ENCODE measurements around the gene FGR. TPM values are rescaled to one million over a fixed set of nuclear protein-coding genes. Genes with fewer than 3 reads are reported as not detected.
"Not testable (repeated sequence)": the region's sequence is repeated elsewhere in the genome, so short reads cannot be mapped to it uniquely, and the experiment has no call there.

The FGR gene
- total RNA-seq, 1 donor from 2014 or later, result 0.25 TPM

DNA sequence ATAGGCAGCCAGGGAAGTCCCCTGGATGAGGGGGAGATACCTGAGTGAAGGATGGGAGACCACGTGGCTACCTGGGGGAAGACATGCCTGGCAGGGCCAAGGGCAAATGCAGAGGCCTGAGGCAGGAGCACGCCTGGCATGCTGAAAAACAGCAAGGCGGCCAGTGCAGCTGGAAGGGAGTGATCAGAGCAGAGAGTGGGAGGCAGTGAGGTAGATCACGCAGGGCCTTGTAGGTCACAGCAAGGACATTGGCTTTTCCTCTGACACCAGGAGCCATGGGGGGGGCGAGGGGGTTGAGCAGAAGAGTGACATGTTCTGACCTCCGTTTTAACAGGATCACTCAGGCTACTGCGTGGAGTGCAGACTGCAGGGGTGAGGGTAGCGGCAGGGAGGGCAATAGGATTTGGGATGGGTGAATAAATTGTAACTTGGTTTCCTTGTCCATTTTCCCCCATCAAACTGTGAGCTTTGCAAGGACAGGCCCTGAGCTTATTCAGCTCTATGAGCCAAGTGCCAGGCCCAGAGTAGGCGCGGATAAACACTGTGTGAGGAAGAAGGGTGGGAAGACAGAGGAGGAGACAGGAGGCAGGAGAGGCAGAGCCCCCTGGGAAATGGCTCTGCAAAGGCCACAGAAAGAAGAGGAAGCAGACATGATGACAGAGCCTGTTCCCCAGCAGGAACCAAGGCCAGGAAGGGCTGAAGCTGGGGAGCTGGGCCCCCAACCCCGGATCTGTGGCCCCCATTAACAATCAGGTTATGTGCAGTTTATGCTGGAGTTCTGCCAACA, 20.4 kb upstream of the FGR start:
- Mint-ChIP-seq H3K4me3 (ENCODE audit: low read depth) (no peak overlapping the region), H3K4me1 (ENCODE audit: low read depth) (peaks cover 41% of the 10 kb centered on the region), H3K27ac (peak overlapping the region; percentile 39), H3K9me3 (no peaks in the 10 kb centered on the region), H3K36me3 (ENCODE audit: low read depth) (no peaks in the 10 kb centered on the region), H3K27me3 (ENCODE audit: low read depth) (no peaks in the 10 kb centered on the region)
- DNase-seq (ENCODE audit: low spot score), result no peak
- intact Hi-C loops (cut with micrococcal nuclease), result no loop called here

DNA sequence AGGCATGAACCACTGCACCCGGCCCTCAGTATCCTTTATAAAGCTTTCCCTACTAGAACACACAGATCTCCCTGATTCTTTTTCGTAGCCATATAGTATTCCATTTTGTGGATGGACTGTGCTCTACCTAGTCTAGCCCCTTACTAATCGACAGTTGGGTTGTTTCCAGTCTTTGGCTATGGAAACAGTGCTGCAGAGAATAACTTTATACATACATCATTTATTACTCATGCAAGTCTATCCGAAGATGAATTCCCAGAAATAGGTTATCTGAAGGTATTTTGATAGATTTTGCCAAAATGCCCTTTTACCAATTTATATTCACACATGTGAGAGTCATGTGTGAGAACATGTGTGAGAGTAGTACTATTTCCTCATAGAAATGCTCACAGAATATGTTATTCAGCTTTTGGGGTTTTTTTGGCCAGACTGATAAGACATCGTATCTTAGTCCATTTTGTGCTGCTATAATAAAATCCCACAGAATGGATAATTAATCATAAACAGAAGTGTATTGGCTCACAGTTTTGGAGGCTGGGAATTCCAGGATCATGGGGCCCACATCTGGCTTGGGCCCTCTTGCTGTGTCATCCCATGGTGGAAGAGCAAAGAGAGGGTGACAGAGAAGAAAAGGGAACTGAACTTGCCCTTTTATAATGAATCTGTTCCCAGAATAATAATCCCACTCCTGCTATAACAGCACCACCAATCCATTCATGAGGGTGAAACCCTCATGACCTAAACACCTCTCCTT, 17.3 kb upstream of the FGR start:
- Mint-ChIP-seq H3K27me3 (ENCODE audit: low read depth) (no peaks in the 10 kb centered on the region), H3K9me3 (no peaks in the 10 kb centered on the region), H3K4me1 (ENCODE audit: low read depth) (peaks cover 34% of the 10 kb centered on the region), H3K27ac (peak overlapping the region; percentile 20), H3K36me3 (ENCODE audit: low read depth) (no peaks in the 10 kb centered on the region), H3K4me3 (ENCODE audit: low read depth) (no peak overlapping the region)
- intact Hi-C loops (cut with micrococcal nuclease), result no loop called here
- DNase-seq (ENCODE audit: low spot score), result no peak

DNA sequence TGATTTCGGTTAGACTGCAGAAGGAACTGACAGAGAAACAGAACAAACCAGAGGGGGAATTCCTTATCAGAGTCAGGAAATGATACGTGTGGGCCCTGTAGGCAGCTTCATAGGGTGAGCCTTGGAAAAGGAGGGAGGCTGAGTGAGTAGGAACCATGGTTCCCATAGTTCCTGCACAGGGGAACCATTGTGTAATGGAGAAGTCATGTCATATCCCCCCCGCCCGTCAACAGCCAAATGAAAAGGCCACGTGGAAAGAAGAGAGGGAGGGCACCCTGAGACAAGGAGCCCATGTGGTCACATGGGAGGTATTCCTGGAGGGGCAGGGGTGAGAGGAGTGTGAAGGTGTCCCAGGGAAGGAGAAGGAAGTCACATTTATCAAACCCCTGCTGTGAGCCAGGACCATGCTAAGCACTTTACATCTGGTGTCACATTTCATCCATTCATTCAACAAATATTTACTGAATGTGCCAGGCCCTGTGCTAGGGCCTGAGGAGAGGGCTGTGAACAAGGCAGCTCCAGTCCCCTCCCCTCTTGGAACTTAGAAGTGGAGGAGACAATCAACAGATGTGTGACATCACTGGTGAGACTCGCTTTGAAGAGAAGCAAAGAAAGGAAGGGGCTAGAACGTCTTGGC, 15.7 kb upstream of the FGR start:
- peaks cover 25% of the 10 kb centered on the region for H3K4me1 Mint-ChIP-seq (ENCODE audit: low read depth)
- no peak overlapping the region for H3K4me3 Mint-ChIP-seq (ENCODE audit: low read depth)
- H3K27ac Mint-ChIP-seq, result peak overlapping the region; percentile 89
- DNase-seq (ENCODE audit: low spot score), result no peak
- no peaks in the 10 kb centered on the region for H3K9me3 Mint-ChIP-seq
- no peaks in the 10 kb centered on the region for H3K27me3 Mint-ChIP-seq (ENCODE audit: low read depth)
- intact Hi-C loops (cut with micrococcal nuclease), result no loop called here
- no peaks in the 10 kb centered on the region for H3K36me3 Mint-ChIP-seq (ENCODE audit: low read depth)

DNA sequence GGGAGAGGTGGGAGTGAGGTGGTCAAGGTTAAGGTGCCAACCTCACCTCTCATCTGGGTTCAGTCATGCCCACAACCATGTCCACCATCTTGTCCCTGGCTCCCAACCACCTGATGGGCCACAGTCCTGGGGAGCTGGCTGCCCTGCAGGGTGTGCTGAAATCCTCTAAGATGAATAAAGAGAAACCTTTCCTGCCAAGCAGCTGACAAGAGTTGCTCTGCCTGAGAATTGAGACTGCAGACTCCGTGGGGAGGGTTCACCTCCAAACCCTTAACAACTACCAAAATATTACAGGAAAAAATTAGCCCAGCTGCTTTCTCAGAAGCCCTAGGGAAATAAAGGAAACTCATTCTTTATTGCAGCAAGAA, 15.2 kb upstream of the FGR start:
- no peaks in the 10 kb centered on the region for H3K36me3 Mint-ChIP-seq (ENCODE audit: low read depth)
- peak overlapping the region; percentile 89 for H3K27ac Mint-ChIP-seq
- H3K4me3 Mint-ChIP-seq (ENCODE audit: low read depth), result no peak overlapping the region

DNA sequence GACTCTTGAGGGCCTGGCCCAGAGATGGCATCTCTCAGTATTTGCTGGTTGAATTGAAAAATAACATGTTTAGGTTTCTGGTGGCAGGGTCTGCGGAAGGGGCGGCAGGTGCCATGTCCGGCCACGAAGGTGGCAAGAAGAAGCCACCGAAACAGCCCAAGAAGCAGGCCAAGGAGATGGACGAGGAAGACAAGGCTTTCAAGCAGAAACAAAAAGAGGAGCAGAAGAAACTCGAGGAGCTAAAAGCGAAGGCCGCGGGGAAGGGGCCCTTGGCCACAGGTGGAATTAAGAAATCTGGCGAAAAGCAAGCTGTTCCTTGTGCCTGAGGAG, 14.3 kb upstream of the FGR start:
- Mint-ChIP-seq H3K27ac (peak overlapping the region; percentile 43), H3K27me3 (ENCODE audit: low read depth) (no peaks in the 10 kb centered on the region), H3K9me3 (no peaks in the 10 kb centered on the region), H3K4me1 (ENCODE audit: low read depth) (peaks cover 22% of the 10 kb centered on the region), H3K4me3 (ENCODE audit: low read depth) (no peak overlapping the region), H3K36me3 (ENCODE audit: low read depth) (no peaks in the 10 kb centered on the region)
- DNase-seq (ENCODE audit: low spot score), result no peak
- intact Hi-C loops (cut with micrococcal nuclease), result no loop called here

More for the DNA sequence above, 15.2 kb upstream of the FGR start:
- Mint-ChIP-seq H3K9me3 (no peaks in the 10 kb centered on the region), H3K27me3 (ENCODE audit: low read depth) (no peaks in the 10 kb centered on the region), H3K4me1 (ENCODE audit: low read depth) (peaks cover 22% of the 10 kb centered on the region)
- intact Hi-C loops (cut with micrococcal nuclease), result no loop called here
- DNase-seq (ENCODE audit: low spot score), result no peak

DNA sequence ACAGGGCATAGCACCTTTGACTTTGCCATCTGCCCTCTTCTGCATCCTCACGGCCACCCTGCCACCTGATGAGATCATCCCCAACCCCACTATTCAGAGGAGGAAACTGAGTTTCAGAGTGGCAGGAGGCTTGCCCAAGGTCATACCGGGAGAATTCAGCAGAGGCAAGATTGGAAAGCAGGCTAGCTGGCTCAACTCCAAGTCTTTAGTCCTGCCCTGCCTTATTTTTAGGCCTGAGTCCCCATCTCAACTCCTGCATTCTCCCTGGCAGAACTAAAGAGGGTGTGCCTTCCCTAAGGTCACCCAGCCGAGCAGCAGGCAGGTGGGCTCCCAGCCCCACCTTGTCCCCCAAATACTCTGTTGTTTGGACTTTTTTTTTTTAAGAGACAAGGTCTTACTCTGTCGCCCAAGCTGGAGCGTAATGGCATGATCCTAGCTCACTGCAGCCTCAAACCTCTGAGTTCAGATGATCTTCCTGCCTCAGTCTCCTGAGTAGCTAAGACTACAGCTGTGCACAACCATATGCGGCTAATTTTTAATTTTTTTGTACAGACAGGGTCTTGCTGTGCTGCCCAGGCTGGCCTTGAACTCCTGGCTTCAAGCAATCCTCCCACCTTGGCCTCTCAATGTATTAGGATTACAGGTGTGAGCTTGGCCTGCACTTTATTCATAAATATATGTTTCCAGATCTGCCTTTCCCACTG, 13.8 kb upstream of the FGR start:
- intact Hi-C loops (cut with micrococcal nuclease), result no loop called here
- peaks cover 27% of the 10 kb centered on the region for H3K4me1 Mint-ChIP-seq (ENCODE audit: low read depth)
- DNase-seq (ENCODE audit: low spot score), result no peak
- no peaks in the 10 kb centered on the region for H3K36me3 Mint-ChIP-seq (ENCODE audit: low read depth)
- H3K27ac Mint-ChIP-seq, result no peak overlapping the region
- no peaks in the 10 kb centered on the region for H3K9me3 Mint-ChIP-seq
- H3K27me3 Mint-ChIP-seq (ENCODE audit: low read depth), result no peaks in the 10 kb centered on the region
- H3K4me3 Mint-ChIP-seq (ENCODE audit: low read depth), result no peak overlapping the region

DNA sequence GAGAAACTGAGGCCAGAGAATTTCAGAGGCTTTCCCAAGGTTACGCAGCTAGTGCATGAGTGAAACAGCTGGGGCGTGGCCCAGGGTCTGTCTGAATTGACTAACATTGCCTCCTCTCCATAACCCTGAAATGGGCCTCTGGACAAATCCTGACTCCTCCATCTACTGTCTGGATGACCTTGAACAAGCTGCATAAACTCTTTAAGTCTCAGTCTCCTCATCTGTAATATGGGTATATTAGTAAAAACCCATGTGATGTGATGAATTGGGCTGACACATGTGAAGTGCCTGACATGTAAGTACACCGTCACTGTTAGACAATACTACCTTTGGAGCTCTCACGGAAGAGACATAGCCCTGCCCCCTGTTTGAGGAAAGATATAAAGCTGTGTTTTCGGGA, 12.3 kb upstream of the FGR start:
- H3K36me3 Mint-ChIP-seq (ENCODE audit: low read depth), result no peaks in the 10 kb centered on the region
- H3K27me3 Mint-ChIP-seq (ENCODE audit: low read depth), result no peaks in the 10 kb centered on the region
- DNase-seq (ENCODE audit: low spot score), result no peak
- no peak overlapping the region for H3K27ac Mint-ChIP-seq
- H3K9me3 Mint-ChIP-seq, result no peaks in the 10 kb centered on the region
- intact Hi-C loops (cut with micrococcal nuclease), result no loop called here
- H3K4me3 Mint-ChIP-seq (ENCODE audit: low read depth), result no peak overlapping the region
- peaks cover 31% of the 10 kb centered on the region for H3K4me1 Mint-ChIP-seq (ENCODE audit: low read depth)

DNA sequence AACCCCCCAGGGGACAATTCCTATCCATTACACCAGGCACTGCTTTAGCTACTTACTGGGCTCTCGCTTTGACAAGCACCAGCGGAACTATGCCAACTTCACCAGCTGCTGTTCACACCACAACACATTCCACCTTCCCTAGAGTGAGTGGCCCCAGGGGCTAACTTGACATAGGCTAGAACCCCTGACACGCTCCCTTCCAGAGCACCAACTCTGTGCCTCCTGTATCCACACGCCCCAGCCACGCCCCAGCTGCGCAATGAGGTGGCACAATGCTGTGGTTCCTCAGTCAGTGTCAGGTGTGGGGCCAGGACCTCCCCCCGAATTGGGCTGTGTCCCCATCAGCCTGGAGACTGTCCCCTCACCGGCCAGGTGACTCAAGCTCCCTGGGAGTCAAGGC, 11.7 kb upstream of the FGR start:
- no peaks in the 10 kb centered on the region for H3K36me3 Mint-ChIP-seq (ENCODE audit: low read depth)

DNA sequence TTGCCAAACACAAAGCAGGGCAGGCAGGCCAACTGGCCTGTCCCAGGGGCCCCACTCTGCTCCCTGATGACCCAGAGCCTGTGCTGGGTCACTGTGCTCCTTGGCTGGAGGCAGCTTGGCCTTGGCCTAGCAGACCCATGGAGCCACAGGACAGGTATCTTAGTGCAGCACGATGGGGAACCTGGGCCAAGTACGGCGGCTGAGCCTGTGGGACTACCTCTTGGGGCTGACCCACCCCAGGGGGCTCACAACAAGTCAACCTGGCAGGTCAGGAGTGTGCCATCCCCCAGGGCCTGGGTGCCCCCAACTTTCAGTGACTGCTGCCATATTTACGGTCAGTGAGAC, 10.1 kb upstream of the FGR start:
- Mint-ChIP-seq H3K4me1 (ENCODE audit: low read depth) (peaks cover 19% of the 10 kb centered on the region), H3K27me3 (ENCODE audit: low read depth) (no peaks in the 10 kb centered on the region), H3K27ac (no peak overlapping the region), H3K4me3 (ENCODE audit: low read depth) (no peak overlapping the region), H3K9me3 (no peaks in the 10 kb centered on the region), H3K36me3 (ENCODE audit: low read depth) (no peaks in the 10 kb centered on the region)
- intact Hi-C loops (cut with micrococcal nuclease), result loop anchor here (2.0 kb wide), 1 partner anchor 18 kb away; no protein-coding TSS in a partner anchor
- DNase-seq (ENCODE audit: low spot score), result no peak

More for the DNA sequence above, 11.7 kb upstream of the FGR start:
- Mint-ChIP-seq H3K27ac (no peak overlapping the region), H3K4me3 (ENCODE audit: low read depth) (no peak overlapping the region), H3K27me3 (ENCODE audit: low read depth) (no peaks in the 10 kb centered on the region), H3K9me3 (no peaks in the 10 kb centered on the region), H3K4me1 (ENCODE audit: low read depth) (peaks cover 29% of the 10 kb centered on the region)
- intact Hi-C loops (cut with micrococcal nuclease), result no loop called here
- no peak for DNase-seq (ENCODE audit: low spot score)

DNA sequence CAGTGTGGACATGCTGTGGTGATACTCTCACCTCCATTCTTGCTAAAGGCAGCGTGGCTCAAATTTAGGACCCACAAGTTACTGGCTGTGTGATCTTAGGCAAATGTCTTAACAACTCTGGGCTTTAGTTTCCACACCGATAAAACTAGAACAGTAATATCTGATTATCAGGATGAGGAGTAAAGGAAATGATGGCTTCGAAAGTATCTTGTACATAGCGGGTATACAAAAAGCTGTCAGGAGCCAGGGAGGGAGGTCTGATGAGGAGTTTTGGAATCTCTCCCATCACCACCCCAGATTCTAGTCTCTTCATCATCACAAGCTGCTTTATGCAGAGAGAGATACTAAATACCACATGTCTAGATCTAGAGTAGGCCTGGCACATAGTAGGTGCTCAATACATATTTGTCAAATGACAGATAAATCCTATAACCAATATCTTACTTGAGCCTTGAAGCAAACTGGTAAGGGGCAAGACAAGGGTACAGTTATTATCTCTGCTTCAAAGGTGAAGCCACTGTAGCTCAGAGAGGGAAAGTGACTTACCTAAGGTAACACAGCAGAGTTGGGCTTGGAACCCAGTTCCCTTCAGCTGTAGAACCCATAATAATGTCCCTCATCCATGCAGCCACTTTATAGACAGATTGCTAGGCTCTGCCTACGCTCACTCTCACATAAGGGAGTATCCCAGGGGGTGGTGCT, 9.5 kb upstream of the FGR start:
- Mint-ChIP-seq H3K36me3 (ENCODE audit: low read depth) (no peaks in the 10 kb centered on the region), H3K9me3 (no peaks in the 10 kb centered on the region), H3K27me3 (ENCODE audit: low read depth) (no peaks in the 10 kb centered on the region), H3K27ac (no peak overlapping the region), H3K4me1 (ENCODE audit: low read depth) (peaks cover 18% of the 10 kb centered on the region), H3K4me3 (ENCODE audit: low read depth) (no peak overlapping the region)
- DNase-seq (ENCODE audit: low spot score), result no peak
- intact Hi-C loops (cut with micrococcal nuclease), result loop anchor here (2.0 kb wide), 1 partner anchor 18 kb away; no protein-coding TSS in a partner anchor

DNA sequence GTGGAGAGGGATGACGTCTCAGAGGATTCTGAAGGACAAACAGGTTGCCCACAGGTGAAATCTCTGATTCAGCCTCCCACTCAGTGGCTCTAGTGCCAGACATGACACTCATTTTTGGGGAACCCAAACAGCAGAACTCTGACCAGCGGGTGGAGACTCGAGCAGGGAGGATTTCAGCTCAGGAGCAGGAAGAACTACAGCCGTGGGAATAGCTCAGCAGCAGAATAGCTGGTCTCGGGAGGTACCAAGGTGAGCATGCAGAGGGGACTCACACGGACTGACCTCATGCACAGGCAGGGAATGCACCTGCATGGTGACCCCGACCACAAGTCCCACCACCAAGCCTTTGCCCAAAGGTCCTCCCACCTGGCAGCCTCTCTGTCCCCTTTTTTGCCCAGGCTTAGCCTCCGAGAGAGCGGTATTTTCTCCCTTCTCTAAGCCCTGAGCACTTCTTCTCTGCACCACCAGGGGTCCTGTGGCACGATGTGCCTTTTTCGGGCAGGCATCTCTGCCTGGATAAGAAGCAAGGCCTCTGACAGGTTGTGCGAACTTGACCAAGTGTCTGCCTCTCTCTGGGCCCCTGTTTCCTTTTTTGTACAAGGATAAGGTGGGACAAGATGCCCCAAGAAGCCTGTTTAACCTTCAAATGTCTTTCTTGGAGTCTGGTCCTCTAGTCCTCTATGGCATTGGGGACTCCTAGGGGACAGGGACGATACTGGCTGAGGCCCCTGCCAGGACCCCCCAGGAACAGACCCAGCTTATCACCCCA, 8.8 kb upstream of the FGR start:
- H3K36me3 Mint-ChIP-seq (ENCODE audit: low read depth), result no peaks in the 10 kb centered on the region
- H3K27ac Mint-ChIP-seq, result no peak overlapping the region
- H3K4me3 Mint-ChIP-seq (ENCODE audit: low read depth), result no peak overlapping the region
- H3K4me1 Mint-ChIP-seq (ENCODE audit: low read depth), result peaks cover 18% of the 10 kb centered on the region
- DNase-seq (ENCODE audit: low spot score), result peak; percentile 54
- H3K9me3 Mint-ChIP-seq, result no peaks in the 10 kb centered on the region
- intact Hi-C loops (cut with micrococcal nuclease), result loop anchor here (2.0 kb wide), 1 partner anchor 19 kb away; no protein-coding TSS in a partner anchor
- H3K27me3 Mint-ChIP-seq (ENCODE audit: low read depth), result no peaks in the 10 kb centered on the region

DNA sequence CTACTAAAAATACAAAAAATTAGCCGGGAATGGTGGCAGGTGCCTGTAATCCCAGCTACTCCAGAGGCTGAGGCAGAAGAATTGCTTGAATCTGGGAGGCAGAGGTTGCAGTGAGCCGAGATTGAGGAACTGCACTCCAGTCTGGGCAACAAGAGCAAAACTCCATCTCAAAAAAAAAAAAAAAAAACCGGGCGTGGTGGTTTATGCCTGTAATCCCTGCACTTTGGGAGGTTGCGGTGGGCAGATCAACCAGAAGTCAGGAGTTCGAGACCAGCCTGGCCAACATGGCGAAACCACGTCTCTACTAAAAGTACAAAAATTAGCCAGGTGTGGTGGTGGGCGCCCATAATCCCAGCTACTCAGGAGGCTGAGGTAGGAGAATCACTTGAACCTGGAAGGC, 5.5 kb upstream of the FGR start:
- H3K9me3 Mint-ChIP-seq; H3K36me3 Mint-ChIP-seq (ENCODE audit: low read depth); H3K4me3 Mint-ChIP-seq (ENCODE audit: low read depth): not testable (repeated sequence)

More for the DNA sequence above, 5.5 kb upstream of the FGR start:
- intact Hi-C loops (cut with micrococcal nuclease); H3K27me3 Mint-ChIP-seq (ENCODE audit: low read depth); DNase-seq (ENCODE audit: low spot score); H3K27ac Mint-ChIP-seq: not testable (repeated sequence)
- peaks cover 33% of the 10 kb centered on the region for H3K4me1 Mint-ChIP-seq (ENCODE audit: low read depth)

Measured in activated T-helper 2 cell treated with anti-CD3 and anti-CD28 coated beads, Interferon-gamma antibody, Interleukin-2, Interleukin-4, amounts not matched to agents 10 μg/mL and 5 μg/mL and 100 μg/mL, durations not matched to agents 14 hours and 24 hours and 36 hours (primary cell).